Activated T-helper 1 cell treated with anti-CD3 and anti-CD28 coated beads, Interleukin-12 subunit alpha, Interleukin-12 subunit beta, Interleukin-2, Interleukin-4 antibody, amounts not matched to agents 30 ng/mL and 10 ng/mL and 1 ng/mL, durations not matched to agents 14 hours and 24 hours and 36 hours (primary cell): ENCODE measurements around the gene PRDM16. TPM values are rescaled to one million over a fixed set of nuclear protein-coding genes. Genes with fewer than 3 reads are reported as not detected.

ENCODE experiments used
- DNase-seq: peaks from one replicate; pipeline ENCODE4 v3.0.0; 2021; ENCODE audit warnings: low spot score
- H3K27ac Mint-ChIP-seq: one replicate; pipeline ENCODE4 v1.8.0; 2021; ENCODE audit warnings: mild to moderate bottlenecking, mixed read lengths
- H3K27me3 Mint-ChIP-seq: one replicate; pipeline ENCODE4 v1.8.0; 2022; ENCODE audit warnings: mild to moderate bottlenecking, moderate library complexity, mixed read lengths; ENCODE audit not compliant: insufficient read depth
- H3K36me3 Mint-ChIP-seq: one replicate; pipeline ENCODE4 v1.8.0; 2021; ENCODE audit warnings: low read depth, mixed read lengths
- H3K4me1 Mint-ChIP-seq: one replicate; pipeline ENCODE4 v1.8.0; 2021; ENCODE audit warnings: low read depth, mixed read lengths
- H3K4me3 Mint-ChIP-seq: one replicate; pipeline ENCODE4 v1.8.0; 2021; ENCODE audit warnings: mild to moderate bottlenecking, moderate library complexity, mixed read lengths
- H3K9me3 Mint-ChIP-seq: one replicate; pipeline ENCODE4 v1.8.0; 2021; ENCODE audit warnings: mixed read lengths
- intact Hi-C: fragments of 100-400 bp; cut with micrococcal nuclease; formaldehyde crosslinking; loops from one replicate; pipeline ENCODE4 v1.15.1; 2024
- total RNA-seq: library from RNA; stranded (reverse); gene quantifications from 2 replicates; pipeline ENCODE4 v1.2.3, GENCODE V29; 2022

The PRDM16 gene
- total RNA-seq, 1 donor from 2014 or later: not detected

DNA sequence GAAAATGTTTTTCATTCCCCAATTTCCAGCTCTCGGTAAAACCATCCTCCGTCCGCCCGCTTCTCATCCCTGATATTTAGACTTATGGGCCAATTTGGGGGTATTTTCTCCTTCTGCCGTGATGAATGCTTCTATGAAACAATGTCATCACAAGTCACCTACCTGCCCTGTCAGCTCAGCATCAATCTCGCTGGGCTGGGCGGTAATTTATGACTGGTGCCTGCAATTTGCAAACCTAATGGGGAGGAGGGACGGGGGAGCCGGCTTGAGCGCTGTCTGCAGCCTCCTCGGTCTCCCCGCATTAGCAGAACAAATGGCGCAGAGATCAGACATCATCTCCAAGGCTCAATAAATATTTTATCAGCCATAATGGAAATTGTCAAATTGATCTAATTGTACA, 72.1 kb downstream of the PRDM16 start:
- no peak for DNase-seq
- Mint-ChIP-seq H3K27me3 (no peaks in the 10 kb centered on the region), H3K4me1 (no peaks in the 10 kb centered on the region), H3K4me3 (no peak overlapping the region), H3K36me3 (no peaks in the 10 kb centered on the region), H3K27ac (no peak overlapping the region), H3K9me3 (no peaks in the 10 kb centered on the region)
- intact Hi-C loops: no loop called here

DNA sequence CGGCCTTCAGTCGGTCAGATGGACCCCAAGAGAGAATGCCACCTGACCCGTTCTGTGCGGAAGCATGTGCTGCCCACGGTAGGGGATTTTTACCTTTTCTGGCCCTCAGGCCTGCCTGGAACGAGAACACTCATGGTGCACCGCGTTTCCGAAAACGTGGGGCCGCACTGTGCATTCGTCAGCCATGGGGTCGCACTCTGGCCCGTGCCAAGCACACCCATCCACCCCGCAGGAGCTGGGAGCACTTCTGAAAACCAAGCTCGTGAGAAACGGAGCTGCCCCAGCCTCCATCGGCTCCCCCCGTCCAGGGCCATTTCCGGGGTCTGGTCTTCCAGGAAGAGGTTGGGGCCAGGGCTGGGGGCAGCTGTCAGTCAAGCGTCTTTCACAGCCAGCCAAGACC, 72.8 kb downstream of the PRDM16 start:
- DNase-seq: no peak
- Mint-ChIP-seq H3K27me3 (no peaks in the 10 kb centered on the region), H3K4me1 (no peaks in the 10 kb centered on the region), H3K36me3 (no peaks in the 10 kb centered on the region), H3K9me3 (no peaks in the 10 kb centered on the region), H3K27ac (no peak overlapping the region), H3K4me3 (no peak overlapping the region)
- intact Hi-C loops: no loop called here

GRCh38 chr1:3142236-3142635, 73.2 kb downstream of the PRDM16 start:
- H3K36me3 Mint-ChIP-seq: no peaks in the 10 kb centered on the region
- no peaks in the 10 kb centered on the region for H3K27me3 Mint-ChIP-seq
- H3K4me1 Mint-ChIP-seq: no peaks in the 10 kb centered on the region
- H3K9me3 Mint-ChIP-seq: no peaks in the 10 kb centered on the region
- no peak overlapping the region for H3K27ac Mint-ChIP-seq
- intact Hi-C loops: no loop called here
- no peak for DNase-seq
- no peak overlapping the region for H3K4me3 Mint-ChIP-seq

- Mint-ChIP-seq H3K27me3 (no peaks in the 10 kb centered on the region), H3K4me1 (no peaks in the 10 kb centered on the region), H3K27ac (no peak overlapping the region), H3K9me3 (no peaks in the 10 kb centered on the region), H3K4me3 (no peak overlapping the region), H3K36me3 (no peaks in the 10 kb centered on the region)
- intact Hi-C loops: no loop called here
- no peak for DNase-seq
Observed at GRCh38 chr1:3142751-3143150, 73.7 kb downstream of the PRDM16 start.

GRCh38 chr1:3145532-3146325, 76.7 kb downstream of the PRDM16 start:
- Mint-ChIP-seq H3K4me1 (no peaks in the 10 kb centered on the region), H3K27ac (no peak overlapping the region), H3K4me3 (no peak overlapping the region), H3K36me3 (no peaks in the 10 kb centered on the region), H3K9me3 (no peaks in the 10 kb centered on the region), H3K27me3 (no peaks in the 10 kb centered on the region)
- intact Hi-C loops: no loop called here
- no peak for DNase-seq

- Mint-ChIP-seq H3K4me3 (no peak overlapping the region), H3K9me3 (no peaks in the 10 kb centered on the region), H3K27ac (no peak overlapping the region), H3K27me3 (no peaks in the 10 kb centered on the region), H3K4me1 (no peaks in the 10 kb centered on the region), H3K36me3 (no peaks in the 10 kb centered on the region)
- DNase-seq: no peak
- intact Hi-C loops: no loop called here
Observed at GRCh38 chr1:3146458-3146857, 77.5 kb downstream of the PRDM16 start.

DNA sequence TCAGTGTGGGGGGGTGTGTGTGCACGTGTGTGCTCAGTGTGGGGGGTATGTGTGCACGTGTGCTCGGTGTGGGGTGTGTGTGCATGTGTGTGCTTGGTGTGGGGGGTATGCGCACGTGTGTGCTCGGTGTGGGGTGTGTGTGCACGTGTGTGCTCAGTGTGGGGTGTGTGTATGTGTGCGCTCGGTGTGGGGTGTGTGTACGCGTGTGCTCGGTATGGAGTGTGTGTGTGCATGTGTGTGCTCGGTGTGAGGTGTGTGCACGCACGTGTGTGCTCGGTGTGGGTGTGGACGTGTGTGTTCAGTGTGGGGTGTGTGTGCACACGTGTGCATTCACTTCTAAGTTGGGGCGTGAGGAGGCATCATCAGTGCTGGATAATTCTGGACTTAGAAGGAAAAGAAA, 77.9 kb downstream of the PRDM16 start:
- intact Hi-C loops: no loop called here
- Mint-ChIP-seq H3K9me3 (no peaks in the 10 kb centered on the region), H3K4me1 (no peaks in the 10 kb centered on the region), H3K36me3 (no peaks in the 10 kb centered on the region), H3K27ac (no peak overlapping the region), H3K4me3 (no peak overlapping the region), H3K27me3 (no peaks in the 10 kb centered on the region)
- DNase-seq: no peak

- H3K4me3 Mint-ChIP-seq: no peak overlapping the region
- H3K9me3 Mint-ChIP-seq: no peaks in the 10 kb centered on the region
- H3K27ac Mint-ChIP-seq: no peak overlapping the region
- DNase-seq: no peak
- no peaks in the 10 kb centered on the region for H3K36me3 Mint-ChIP-seq
- intact Hi-C loops: no loop called here
- H3K27me3 Mint-ChIP-seq: no peaks in the 10 kb centered on the region
- no peaks in the 10 kb centered on the region for H3K4me1 Mint-ChIP-seq
Observed at GRCh38 chr1:3148171-3148570, 79.2 kb downstream of the PRDM16 start.

DNA sequence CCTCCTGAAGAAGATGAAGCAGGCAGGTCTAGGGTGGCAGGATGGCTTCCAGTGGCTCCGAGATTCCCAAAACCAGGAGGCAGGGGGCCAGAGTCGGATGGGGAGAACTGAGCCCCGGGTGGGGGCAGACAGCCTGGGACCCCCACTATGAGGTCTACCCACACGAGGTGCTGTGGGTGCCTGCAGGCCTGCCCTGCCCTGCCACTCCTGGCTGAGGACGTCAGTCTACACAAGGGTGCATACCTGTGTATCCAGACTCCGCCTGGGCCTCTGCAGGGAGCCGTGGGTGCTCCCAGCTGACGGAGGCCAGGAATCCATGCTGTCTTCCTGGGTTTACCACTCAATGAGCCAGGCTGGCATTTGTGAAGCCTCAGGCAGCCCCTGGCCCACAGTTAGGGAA, 80.3 kb downstream of the PRDM16 start:
- H3K36me3 Mint-ChIP-seq: no peaks in the 10 kb centered on the region

GRCh38 chr1:3151456-3151855, 82.5 kb downstream of the PRDM16 start:
- no peaks in the 10 kb centered on the region for H3K4me1 Mint-ChIP-seq
- H3K4me3 Mint-ChIP-seq: no peak overlapping the region
- H3K9me3 Mint-ChIP-seq: no peaks in the 10 kb centered on the region
- peaks cover 5% of the 10 kb centered on the region for H3K27me3 Mint-ChIP-seq
- no peak for DNase-seq
- H3K36me3 Mint-ChIP-seq: no peaks in the 10 kb centered on the region
- H3K27ac Mint-ChIP-seq: no peak overlapping the region
- intact Hi-C loops: no loop called here

More for the DNA sequence above, 80.3 kb downstream of the PRDM16 start:
- Mint-ChIP-seq H3K4me3 (no peak overlapping the region), H3K27me3 (no peaks in the 10 kb centered on the region), H3K27ac (no peak overlapping the region), H3K4me1 (no peaks in the 10 kb centered on the region), H3K9me3 (no peaks in the 10 kb centered on the region)
- no peak for DNase-seq
- intact Hi-C loops: no loop called here

GRCh38 chr1:3152143-3152542, 83.1 kb downstream of the PRDM16 start:
- no peak for DNase-seq
- Mint-ChIP-seq H3K4me1 (no peaks in the 10 kb centered on the region), H3K4me3 (no peak overlapping the region), H3K36me3 (no peaks in the 10 kb centered on the region), H3K9me3 (no peaks in the 10 kb centered on the region), H3K27ac (no peak overlapping the region), H3K27me3 (peaks cover 5% of the 10 kb centered on the region)
- intact Hi-C loops: no loop called here

DNA sequence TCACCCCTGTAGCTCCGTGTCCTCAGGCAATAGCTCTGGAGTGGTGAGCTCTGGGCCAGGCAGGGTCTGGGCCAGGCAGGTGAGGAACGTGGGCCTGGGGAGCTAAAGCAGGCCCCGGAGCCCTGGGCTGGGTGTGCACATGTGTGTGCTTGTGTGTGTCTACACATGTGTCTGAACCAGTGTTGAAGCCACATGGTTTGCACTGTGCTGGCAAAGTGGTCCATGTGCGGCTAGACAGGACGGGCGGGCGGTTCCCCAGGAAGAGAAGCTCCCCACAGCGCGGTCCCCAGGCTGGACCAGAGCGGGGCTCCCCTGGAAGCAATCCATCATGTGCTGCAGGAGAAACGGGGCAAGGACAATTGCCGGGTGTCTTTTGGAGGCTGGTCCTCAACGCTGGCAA, 84.2 kb downstream of the PRDM16 start:
- Mint-ChIP-seq H3K4me1 (no peaks in the 10 kb centered on the region), H3K4me3 (no peak overlapping the region), H3K9me3 (no peaks in the 10 kb centered on the region), H3K27ac (no peak overlapping the region), H3K36me3 (no peaks in the 10 kb centered on the region), H3K27me3 (peaks cover 5% of the 10 kb centered on the region)
- intact Hi-C loops: no loop called here
- no peak for DNase-seq

- H3K4me1 Mint-ChIP-seq: no peaks in the 10 kb centered on the region
- DNase-seq: no peak
- H3K4me3 Mint-ChIP-seq: no peak overlapping the region
- intact Hi-C loops: no loop called here
- no peak overlapping the region for H3K27ac Mint-ChIP-seq
- no peaks in the 10 kb centered on the region for H3K9me3 Mint-ChIP-seq
- H3K36me3 Mint-ChIP-seq: no peaks in the 10 kb centered on the region
- peaks cover 5% of the 10 kb centered on the region for H3K27me3 Mint-ChIP-seq
Observed at GRCh38 chr1:3153902-3154795, 85.1 kb downstream of the PRDM16 start.
